ENCODE measurements around the gene LTA. TPM values are rescaled to one million over a fixed set of nuclear protein-coding genes. Genes with fewer than 3 reads are reported as not detected.
A peak's percentile ranks its signal among the peaks of the same experiment; 100 is the strongest.

The LTA gene
- total RNA-seq, 2 donors from 2014 or later = 1.2 TPM; not detected in 1

- intact Hi-C loops (cut with DNase I) = no loop called here
Observed at GRCh38 chr6:31534521-31535040, 37.5 kb upstream of the LTA start.

GRCh38 chr6:31535538-31536324 lies 36.4 kb upstream of the LTA start:
- WGBS = 41% methylated on average over 2 of the region's 2 CpGs
- Histone ChIP-seq H3K9me3 (no peaks in the 10 kb centered on the region), H3K36me3 (peaks cover 13 to 40% of the 10 kb centered on the region in 2 donors), H3K4me3 (no peak overlapping the region), H3K27ac (no peak overlapping the region), H3K4me1 (replicated peaks) (peaks cover 21% of the 10 kb centered on the region), H3K27me3 (replicated peaks; ENCODE audit: insufficient read depth) (no peaks in the 10 kb centered on the region)
- intact Hi-C loops (cut with DNase I) = no loop called here
- no peak for TF ChIP-seq POLR2A (IDR thresholded peaks at IDR 0.05)
- no peak for TF ChIP-seq CTCF (IDR thresholded peaks at IDR 0.05)
- no peak for TF ChIP-seq POLR2AphosphoS5 (IDR thresholded peaks at IDR 0.05)
- no peak for DNase-seq (ENCODE audit: low spot score)

More at GRCh38 chr6:31534521-31535040, 37.5 kb upstream of the LTA start:
- WGBS = 88% methylated on average over 24 of the region's 24 CpGs
- no peak for DNase-seq (ENCODE audit: low spot score)
- Histone ChIP-seq H3K36me3 (peaks cover 15 to 41% of the 10 kb centered on the region in 2 donors), H3K4me1 (replicated peaks) (peaks cover 10% of the 10 kb centered on the region), H3K9me3 (no peaks in the 10 kb centered on the region), H3K27ac (no peak overlapping the region), H3K27me3 (replicated peaks; ENCODE audit: insufficient read depth) (no peaks in the 10 kb centered on the region), H3K4me3 (no peak overlapping the region)
- TF ChIP-seq POLR2A (IDR thresholded peaks at IDR 0.05) = no peak
- TF ChIP-seq POLR2AphosphoS5 (IDR thresholded peaks at IDR 0.05) = no peak
- TF ChIP-seq CTCF (IDR thresholded peaks at IDR 0.05) = no peak

GRCh38 chr6:31538805-31539400 lies 33.2 kb upstream of the LTA start:
- 42% methylated on average over 6 of the region's 6 CpGs for WGBS
- Histone ChIP-seq H3K9me3 (no peaks in the 10 kb centered on the region), H3K4me1 (replicated peaks) (peaks cover 21% of the 10 kb centered on the region), H3K36me3 (peaks cover 3 to 28% of the 10 kb centered on the region in 2 donors), H3K4me3 (no peak overlapping the region), H3K27me3 (replicated peaks; ENCODE audit: insufficient read depth) (no peaks in the 10 kb centered on the region), H3K27ac (no peak overlapping the region)
- TF ChIP-seq CTCF (IDR thresholded peaks at IDR 0.05) = no peak
- no peak for TF ChIP-seq POLR2AphosphoS5 (IDR thresholded peaks at IDR 0.05)
- no peak for TF ChIP-seq POLR2A (IDR thresholded peaks at IDR 0.05)
- DNase-seq (ENCODE audit: low spot score) = no peak
- intact Hi-C loops (cut with DNase I) = no loop called here

GRCh38 chr6:31540640-31541039 lies 31.4 kb upstream of the LTA start:
- Histone ChIP-seq H3K27me3 (replicated peaks; ENCODE audit: insufficient read depth) (no peaks in the 10 kb centered on the region), H3K36me3 (peaks cover under 1 to 18% of the 10 kb centered on the region in 2 donors), H3K27ac (peak overlapping the region; percentile 97), H3K4me1 (replicated peaks) (peaks cover 21% of the 10 kb centered on the region), H3K4me3 (peak overlapping the region; percentile 55 to 68), H3K9me3 (no peaks in the 10 kb centered on the region)
- WGBS = 6% methylated on average over 4 of the region's 4 CpGs
- TF ChIP-seq POLR2AphosphoS5 (IDR thresholded peaks at IDR 0.05) (no peak), CTCF (IDR thresholded peaks at IDR 0.05) (no peak), POLR2A (IDR thresholded peaks at IDR 0.05) (no peak)
- intact Hi-C loops (cut with DNase I) = no loop called here
- DNase-seq (ENCODE audit: low spot score) = no peak

All from prostate gland (tissue), 2 donors.